Lung (tissue), 12 donors: Measurements from ENCODE around the gene ST8SIA3. TPM values are rescaled to one million over a fixed set of nuclear protein-coding genes. Genes with fewer than 3 reads are reported as not detected.

Experiments used
- ATAC-seq: fragments of 200-7000 bp; cut with Tn5 transposase; one replicate; pipeline ENCODE4 v1.9.1; 2020; ENCODE audit warnings: moderate number of reproducible peaks; ENCODE audit not compliant: insufficient read depth, low FRiP score
- DNase-seq, 3 donors: peaks; one replicate each; pipeline ENCODE4 v3.0.0-alpha.2; 2013 to 2017
- H3K27ac ChIP-seq, 2 donors: one replicate each; pipeline ENCODE4 v1.5.1; 2013; ENCODE audit warnings: mild to moderate bottlenecking in 2 of 2, moderate library complexity in 2 of 2, control low read depth in 1 of 2, inconsistent platforms in 1 of 2, low read depth in 1 of 2, low read length in 1 of 2
- H3K27me3 ChIP-seq, 3 donors: one replicate each; pipeline ENCODE4 v1.5.1; 2013; ENCODE audit warnings: low read length in 2 of 3; ENCODE audit not compliant: control insufficient read depth in 3 of 3, insufficient read depth in 3 of 3
- H3K36me3 ChIP-seq, 4 donors: one replicate each; pipeline ENCODE4 v1.5.1; 2013; ENCODE audit warnings: low read length in 4 of 4, mild to moderate bottlenecking in 1 of 4, moderate library complexity in 1 of 4; ENCODE audit not compliant: control insufficient read depth in 4 of 4, insufficient read depth in 4 of 4
- H3K4me1 ChIP-seq, 5 donors: one replicate each; pipeline ENCODE4 v1.5.1; 2013; ENCODE audit warnings: low read length in 5 of 5, mild to moderate bottlenecking in 2 of 5, moderate library complexity in 1 of 5; ENCODE audit not compliant: control insufficient read depth in 5 of 5, insufficient read depth in 5 of 5
- H3K4me3 ChIP-seq: one replicate; pipeline ENCODE4 v1.5.1; 2013; ENCODE audit warnings: mild to moderate bottlenecking, control low read depth, moderate library complexity
- H3K9ac ChIP-seq, 2 donors: one replicate each; pipeline ENCODE4 v1.5.1; 2013; ENCODE audit warnings: low read length in 2 of 2, control low read depth in 1 of 2; ENCODE audit not compliant: insufficient read depth in 1 of 2
- H3K9me3 ChIP-seq, 4 donors: one replicate each; pipeline ENCODE4 v1.5.1; 2013; ENCODE audit warnings: low read length in 3 of 4, mild to moderate bottlenecking in 1 of 4, moderate library complexity in 1 of 4; ENCODE audit not compliant: control insufficient read depth in 4 of 4, insufficient read depth in 3 of 4
- WGBS, 2 donors: extraction: QIAGEN DNeasy Blood & Tissue Kit; methylation state at CpG; one replicate each; pipeline ENCODE4 v1.1.7; 2013; 5-methylcytosine and 5-hydroxymethylcytosine counted together
- polyA plus RNA-seq, 2 donors: library from polyadenylated mRNA; stranded (reverse); fragments of 200-250 nt; gene quantifications; one replicate each; pipeline ENCODE4 v1.2.1, GENCODE V29; 2013
- total RNA-seq, 2 donors: library from RNA; depleted of rRNA in 1 of 2; stranded (reverse); fragments of >200 nt in 1 of 2; gene quantifications; one replicate each; pipeline ENCODE4 v1.2.1, GENCODE V29; 2014 to 2021
- TF ChIP-seq, protein P1 (sequence below): IDR thresholded peaks from 2 replicates; pipeline ENCODE4 v1.5.1; 2012; ENCODE audit warnings: mild to moderate bottlenecking; ENCODE audit errors: control extremely low read depth, extremely low read depth
- donor health status: control.
- donor health status: control.
- donor health status: Bipolar disorder and iron deficiency.
- donor health status: healthy.
- donor health status: DM: yes; HTN: yes; CAD: no.

ST8SIA3 gene
- total and polyA plus RNA-seq, 4 donors, result under 0.01 to 0.17 (median 0.02) TPM

DNA sequence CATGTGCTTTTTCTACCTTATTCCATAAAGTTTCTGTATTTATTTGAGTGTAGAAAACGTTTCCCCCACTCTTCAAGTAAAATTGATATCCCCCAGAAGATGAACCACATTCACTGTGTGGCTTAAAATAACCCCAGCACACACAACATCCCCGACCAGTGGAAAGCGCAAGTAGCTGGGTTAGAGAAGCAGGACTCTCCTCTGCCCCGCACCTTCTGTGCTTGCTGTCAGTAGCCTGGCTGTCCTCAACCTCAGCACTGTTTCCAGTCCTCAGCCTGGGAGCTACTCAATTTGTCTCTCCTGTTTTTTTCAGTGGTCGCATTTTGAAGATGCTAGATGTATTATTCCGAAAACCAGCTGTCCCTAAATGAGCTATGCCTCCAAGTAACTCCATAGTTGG lies 18.0 kb upstream of the ST8SIA3 start:
- no peak for DNase-seq
- peaks cover 0 to 2% (median 0%) of the 10 kb centered on the region in 5 donors for H3K4me1 ChIP-seq
- no peak overlapping the region for H3K27ac ChIP-seq
- 69 to 71% methylated on average over 6 of the region's 6 CpGs for WGBS, 2 donors
- TF ChIP-seq, protein P1, sequence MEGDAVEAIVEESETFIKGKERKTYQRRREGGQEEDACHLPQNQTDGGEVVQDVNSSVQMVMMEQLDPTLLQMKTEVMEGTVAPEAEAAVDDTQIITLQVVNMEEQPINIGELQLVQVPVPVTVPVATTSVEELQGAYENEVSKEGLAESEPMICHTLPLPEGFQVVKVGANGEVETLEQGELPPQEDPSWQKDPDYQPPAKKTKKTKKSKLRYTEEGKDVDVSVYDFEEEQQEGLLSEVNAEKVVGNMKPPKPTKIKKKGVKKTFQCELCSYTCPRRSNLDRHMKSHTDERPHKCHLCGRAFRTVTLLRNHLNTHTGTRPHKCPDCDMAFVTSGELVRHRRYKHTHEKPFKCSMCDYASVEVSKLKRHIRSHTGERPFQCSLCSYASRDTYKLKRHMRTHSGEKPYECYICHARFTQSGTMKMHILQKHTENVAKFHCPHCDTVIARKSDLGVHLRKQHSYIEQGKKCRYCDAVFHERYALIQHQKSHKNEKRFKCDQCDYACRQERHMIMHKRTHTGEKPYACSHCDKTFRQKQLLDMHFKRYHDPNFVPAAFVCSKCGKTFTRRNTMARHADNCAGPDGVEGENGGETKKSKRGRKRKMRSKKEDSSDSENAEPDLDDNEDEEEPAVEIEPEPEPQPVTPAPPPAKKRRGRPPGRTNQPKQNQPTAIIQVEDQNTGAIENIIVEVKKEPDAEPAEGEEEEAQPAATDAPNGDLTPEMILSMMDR, result no peak
- H3K9ac ChIP-seq, result no peak overlapping the region
- H3K4me3 ChIP-seq, result no peak overlapping the region
- peaks cover 0 to 5% (median 0%) of the 10 kb centered on the region in 3 donors for H3K27me3 ChIP-seq
- H3K9me3 ChIP-seq, result peaks cover 0 to 5% (median 0%) of the 10 kb centered on the region in 4 donors
- H3K36me3 ChIP-seq, result no peaks in the 10 kb centered on the region
- ATAC-seq, result no peak

DNA sequence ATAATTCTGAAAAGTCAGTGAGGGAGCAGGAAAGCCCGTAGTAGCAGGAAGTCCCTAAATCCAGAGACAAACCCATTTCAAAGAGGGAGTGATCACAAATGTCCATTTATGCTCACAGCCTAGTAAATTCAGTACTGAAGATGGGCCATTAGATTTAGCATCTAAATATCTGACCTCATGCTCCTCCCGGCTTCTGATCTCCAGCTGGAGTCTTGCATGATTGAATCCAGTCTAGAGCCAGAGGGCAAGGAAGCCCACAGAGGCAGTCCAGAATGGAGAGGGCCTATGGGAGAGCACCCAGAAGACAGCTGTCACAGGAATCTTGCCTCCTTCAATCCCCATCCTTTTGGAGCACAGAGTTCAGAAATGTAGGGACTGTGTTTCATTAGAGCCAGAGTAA lies 16.0 kb upstream of the ST8SIA3 start:
- peaks cover 0 to 6% (median 0%) of the 10 kb centered on the region in 4 donors for H3K9me3 ChIP-seq
- H3K36me3 ChIP-seq, result no peaks in the 10 kb centered on the region
- H3K27me3 ChIP-seq, result peaks cover 0 to 5% (median 0%) of the 10 kb centered on the region in 3 donors
- no peak overlapping the region for H3K27ac ChIP-seq
- no peak for DNase-seq
- H3K4me1 ChIP-seq, result peaks cover 0 to 2% (median 0%) of the 10 kb centered on the region in 5 donors
- TF ChIP-seq, protein P1, result no peak
- no peak overlapping the region for H3K9ac ChIP-seq
- WGBS, 2 donors, result 74 to 80% methylated on average over 2 of the region's 2 CpGs
- no peak for ATAC-seq
- H3K4me3 ChIP-seq, result no peak overlapping the region

DNA sequence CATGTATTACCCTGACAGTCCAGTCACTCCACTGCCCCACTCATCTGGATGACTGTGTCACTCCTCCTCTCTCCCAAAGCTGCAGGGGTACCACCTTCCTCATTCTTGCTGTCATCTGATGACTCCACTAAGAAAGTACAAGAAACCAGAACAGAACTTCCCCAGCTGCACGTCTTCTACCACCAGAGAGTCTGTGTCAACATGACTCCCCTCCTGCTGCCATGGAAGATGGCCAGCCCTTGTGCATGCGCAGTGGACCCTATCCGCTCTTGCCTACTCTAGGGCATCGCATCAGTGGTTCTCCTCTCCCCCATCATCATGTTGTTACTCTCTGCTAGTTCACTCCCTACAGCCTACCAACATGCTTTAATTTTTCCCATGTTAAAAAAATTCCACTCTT lies 14.5 kb upstream of the ST8SIA3 start:
- TF ChIP-seq, protein P1, result no peak
- Histone ChIP-seq H3K27me3 (peaks cover 0 to 5% (median 0%) of the 10 kb centered on the region in 3 donors), H3K9me3 (peaks cover 0 to 6% (median 0%) of the 10 kb centered on the region in 4 donors), H3K9ac (no peak overlapping the region), H3K4me1 (peaks cover 0 to 2% (median 0%) of the 10 kb centered on the region in 5 donors), H3K4me3 (no peak overlapping the region), H3K27ac (no peak overlapping the region), H3K36me3 (no peaks in the 10 kb centered on the region)
- 82 to 85% methylated on average over 4 of the region's 4 CpGs for WGBS, 2 donors
- no peak for ATAC-seq
- DNase-seq, result no peak

DNA sequence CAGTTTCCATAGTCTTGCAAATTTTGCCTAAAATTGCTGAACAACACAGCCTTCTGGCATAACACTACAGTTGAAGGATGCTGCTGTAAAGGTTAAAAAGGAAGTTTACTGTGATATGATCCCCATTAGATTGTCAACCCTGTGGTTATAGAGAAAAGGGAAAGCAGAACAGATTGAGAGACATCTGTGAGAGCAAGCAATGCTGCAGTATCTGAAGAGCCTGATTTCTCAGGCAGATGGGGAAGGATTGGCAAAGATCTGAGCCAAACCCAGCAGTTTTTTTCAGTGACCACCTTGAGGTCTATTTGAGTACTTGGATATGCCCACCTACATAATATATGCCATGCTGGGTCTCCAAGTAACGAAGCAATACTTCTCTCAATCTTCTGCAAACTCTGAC lies 8.5 kb upstream of the ST8SIA3 start:
- Histone ChIP-seq H3K9ac (no peak overlapping the region), H3K9me3 (peaks cover 0 to 4% (median 0%) of the 10 kb centered on the region in 4 donors), H3K36me3 (no peaks in the 10 kb centered on the region), H3K4me1 (no peaks in the 10 kb centered on the region), H3K27me3 (peaks cover 0 to 5% (median 0%) of the 10 kb centered on the region in 3 donors), H3K4me3 (no peak overlapping the region), H3K27ac (no peak overlapping the region)
- no peak for ATAC-seq
- TF ChIP-seq, protein P1, result no peak
- WGBS, 2 donors, result 42 to 53% methylated on average over 1 of the region's 1 CpG
- DNase-seq, result no peak
